K562 (cell line): Measurements from ENCODE around the gene NUP50.

Experiments
- FOXA1 ChIP-seq: fragments of 450-650 bp; IDR thresholded peaks from 2 replicates; pipeline ENCODE4 v1.6.1; 2016; ENCODE audit warnings: mild to moderate bottlenecking, borderline replicate concordance
- FOXK2 ChIP-seq, 2 experiments: fragments of 450-650 bp; IDR thresholded peaks in 1 of 2; conservative IDR thresholded peaks in 1 of 2; 2 replicates each; pipeline ENCODE4 v1.6.1; 2016; ENCODE audit warnings: low read depth in 2 of 2, mild to moderate bottlenecking in 1 of 2
- HDAC2 ChIP-seq: fragments of 450-650 bp; IDR thresholded peaks from 2 replicates; pipeline ENCODE4 v1.6.1; 2016; ENCODE audit warnings: mild to moderate bottlenecking
- NFE2 ChIP-seq: IDR thresholded peaks from 2 replicates; pipeline ENCODE4 v1.6.1; 2014; ENCODE audit warnings: antibody characterized with exemption, low read depth
- NFYB ChIP-seq: IDR thresholded peaks from 2 replicates; pipeline ENCODE4 v1.6.1; 2011; ENCODE audit warnings: mild to moderate bottlenecking, moderate library complexity; ENCODE audit not compliant: insufficient read length; ENCODE audit errors: extremely low read depth
- NR3C1 ChIP-seq: sonication (generic); formaldehyde crosslinking; IDR thresholded peaks from 2 replicates; pipeline ENCODE4 v1.8.1; 2022; ENCODE audit warnings: missing genetic modification reagents
- POLR2AphosphoS5 ChIP-seq: IDR thresholded peaks from 2 replicates; pipeline ENCODE4 v1.6.1; 2011; ENCODE audit warnings: mild to moderate bottlenecking, low read depth, low read length, moderate library complexity; ENCODE audit not compliant: control insufficient read depth, insufficient read depth
- SMARCB1 ChIP-seq: IDR thresholded peaks from 2 replicates; pipeline ENCODE4 v1.6.1; 2011; ENCODE audit warnings: improper control_type of control experiment, low read depth; ENCODE audit not compliant: insufficient read length
- SP1 ChIP-seq: sonication (generic); formaldehyde crosslinking; IDR thresholded peaks from 2 replicates; pipeline ENCODE4 v1.8.1; 2022; ENCODE audit warnings: mild to moderate bottlenecking, missing genetic modification reagents
- TEAD1 ChIP-seq, 2 experiments: fragments of 450-650 bp in 1 of 2; sonication (generic) in 1 of 2; formaldehyde crosslinking; IDR thresholded peaks; 2 replicates each; pipeline versions ENCODE4 v1.4.0 to v1.8.0; 2020 to 2022; ENCODE audit warnings: mild to moderate bottlenecking in 2 of 2, missing genetic modification reagents in 1 of 2
- TF ChIP-seq, protein P1 (sequence below): sonication (generic); formaldehyde crosslinking; IDR thresholded peaks from 2 replicates; pipeline ENCODE4 v1.8.1; 2023; ENCODE audit warnings: mild to moderate bottlenecking, missing genetic modification reagents, moderate library complexity
- TF ChIP-seq, protein P2 (sequence below): sonication (generic); formaldehyde crosslinking; IDR thresholded peaks from 2 replicates; pipeline ENCODE4 v1.8.1; 2022; ENCODE audit warnings: missing genetic modification reagents
- TF ChIP-seq, protein P3 (sequence below): fragments of 250-450 bp; sonication (Bioruptor Pico); IDR thresholded peaks from 2 replicates; pipeline ENCODE4 v1.5.0; 2021; ENCODE audit warnings: mild to moderate bottlenecking, borderline replicate concordance
- TF ChIP-seq, protein P4 (sequence below), 3 experiments: IDR thresholded peaks in 2 of 3; conservative IDR thresholded peaks in 1 of 3; 2 replicates each; pipeline ENCODE4 v1.5.1; 2011 to 2012; ENCODE audit warnings: low read length in 3 of 3, mild to moderate bottlenecking in 3 of 3, control low read depth in 2 of 3, improper control_type of control experiment in 1 of 3, inconsistent platforms in 1 of 3, low read depth in 1 of 3, mixed read lengths in 1 of 3, moderate library complexity in 1 of 3; ENCODE audit not compliant: insufficient read depth in 2 of 3

DNA sequence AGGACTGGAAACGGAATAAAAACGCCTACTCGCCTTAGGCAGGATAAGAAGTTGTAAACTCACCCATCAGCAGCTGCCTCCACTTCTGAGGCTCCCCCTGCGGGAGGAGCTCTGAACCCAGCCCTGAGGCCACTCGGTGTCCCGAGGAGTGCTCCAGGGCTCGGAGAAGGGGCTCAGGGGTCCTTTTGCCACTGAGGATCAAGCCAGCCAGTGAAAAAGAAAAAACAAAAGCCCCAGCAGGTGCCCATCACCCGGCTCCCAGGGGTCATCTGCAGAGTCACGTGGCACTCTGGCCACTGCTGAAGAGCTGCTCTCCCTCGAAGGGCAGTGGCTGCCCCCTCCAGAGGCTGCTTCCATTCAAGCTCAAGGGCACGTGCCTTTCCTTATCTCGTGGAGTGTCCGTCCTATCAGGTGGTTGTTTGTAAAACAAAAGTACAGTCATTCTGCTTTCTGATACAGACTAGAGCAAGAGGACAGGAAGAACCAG lies 29.0 kb downstream of the NUP50 start:
- TF ChIP-seq HDAC2 (no peak; the same call in 1 of the 2 replicates), NFYB (no peak), SP1 (CRISPR knock-in tag) (no peak), SMARCB1 (no peak), TEAD1 (CRISPR knock-in tag; IDR thresholded peaks at IDR 0.05) (no peak), FOXK2 (conservative IDR thresholded peaks at IDR 0.05 in 1 of 2, IDR thresholded peaks at IDR 0.05 in 1 of 2; ENCODE audit: low read depth in 2 of 2) (no peak), FOXA1 (no peak), NR3C1 (CRISPR knock-in tag) (no peak), POLR2AphosphoS5 (no peak), NFE2 (no peak)
- TF ChIP-seq, protein P1, sequence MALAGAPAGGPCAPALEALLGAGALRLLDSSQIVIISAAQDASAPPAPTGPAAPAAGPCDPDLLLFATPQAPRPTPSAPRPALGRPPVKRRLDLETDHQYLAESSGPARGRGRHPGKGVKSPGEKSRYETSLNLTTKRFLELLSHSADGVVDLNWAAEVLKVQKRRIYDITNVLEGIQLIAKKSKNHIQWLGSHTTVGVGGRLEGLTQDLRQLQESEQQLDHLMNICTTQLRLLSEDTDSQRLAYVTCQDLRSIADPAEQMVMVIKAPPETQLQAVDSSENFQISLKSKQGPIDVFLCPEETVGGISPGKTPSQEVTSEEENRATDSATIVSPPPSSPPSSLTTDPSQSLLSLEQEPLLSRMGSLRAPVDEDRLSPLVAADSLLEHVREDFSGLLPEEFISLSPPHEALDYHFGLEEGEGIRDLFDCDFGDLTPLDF (CRISPR knock-in tag): no peak
- TF ChIP-seq, protein P2, sequence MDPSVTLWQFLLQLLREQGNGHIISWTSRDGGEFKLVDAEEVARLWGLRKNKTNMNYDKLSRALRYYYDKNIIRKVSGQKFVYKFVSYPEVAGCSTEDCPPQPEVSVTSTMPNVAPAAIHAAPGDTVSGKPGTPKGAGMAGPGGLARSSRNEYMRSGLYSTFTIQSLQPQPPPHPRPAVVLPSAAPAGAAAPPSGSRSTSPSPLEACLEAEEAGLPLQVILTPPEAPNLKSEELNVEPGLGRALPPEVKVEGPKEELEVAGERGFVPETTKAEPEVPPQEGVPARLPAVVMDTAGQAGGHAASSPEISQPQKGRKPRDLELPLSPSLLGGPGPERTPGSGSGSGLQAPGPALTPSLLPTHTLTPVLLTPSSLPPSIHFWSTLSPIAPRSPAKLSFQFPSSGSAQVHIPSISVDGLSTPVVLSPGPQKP (CRISPR knock-in tag): no peak
- TF ChIP-seq, protein P3, sequence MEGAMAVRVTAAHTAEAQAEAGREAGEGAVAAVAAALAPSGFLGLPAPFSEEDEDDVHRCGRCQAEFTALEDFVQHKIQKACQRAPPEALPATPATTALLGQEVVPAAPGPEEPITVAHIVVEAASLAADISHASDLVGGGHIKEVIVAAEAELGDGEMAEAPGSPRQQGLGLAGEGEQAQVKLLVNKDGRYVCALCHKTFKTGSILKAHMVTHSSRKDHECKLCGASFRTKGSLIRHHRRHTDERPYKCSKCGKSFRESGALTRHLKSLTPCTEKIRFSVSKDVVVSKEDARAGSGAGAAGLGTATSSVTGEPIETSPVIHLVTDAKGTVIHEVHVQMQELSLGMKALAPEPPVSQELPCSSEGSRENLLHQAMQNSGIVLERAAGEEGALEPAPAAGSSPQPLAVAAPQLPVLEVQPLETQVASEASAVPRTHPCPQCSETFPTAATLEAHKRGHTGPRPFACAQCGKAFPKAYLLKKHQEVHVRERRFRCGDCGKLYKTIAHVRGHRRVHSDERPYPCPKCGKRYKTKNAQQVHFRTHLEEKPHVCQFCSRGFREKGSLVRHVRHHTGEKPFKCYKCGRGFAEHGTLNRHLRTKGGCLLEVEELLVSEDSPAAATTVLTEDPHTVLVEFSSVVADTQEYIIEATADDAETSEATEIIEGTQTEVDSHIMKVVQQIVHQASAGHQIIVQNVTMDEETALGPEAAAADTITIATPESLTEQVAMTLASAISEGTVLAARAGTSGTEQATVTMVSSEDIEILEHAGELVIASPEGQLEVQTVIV (CRISPR knock-in tag): no peak
- TF ChIP-seq, protein P4, sequence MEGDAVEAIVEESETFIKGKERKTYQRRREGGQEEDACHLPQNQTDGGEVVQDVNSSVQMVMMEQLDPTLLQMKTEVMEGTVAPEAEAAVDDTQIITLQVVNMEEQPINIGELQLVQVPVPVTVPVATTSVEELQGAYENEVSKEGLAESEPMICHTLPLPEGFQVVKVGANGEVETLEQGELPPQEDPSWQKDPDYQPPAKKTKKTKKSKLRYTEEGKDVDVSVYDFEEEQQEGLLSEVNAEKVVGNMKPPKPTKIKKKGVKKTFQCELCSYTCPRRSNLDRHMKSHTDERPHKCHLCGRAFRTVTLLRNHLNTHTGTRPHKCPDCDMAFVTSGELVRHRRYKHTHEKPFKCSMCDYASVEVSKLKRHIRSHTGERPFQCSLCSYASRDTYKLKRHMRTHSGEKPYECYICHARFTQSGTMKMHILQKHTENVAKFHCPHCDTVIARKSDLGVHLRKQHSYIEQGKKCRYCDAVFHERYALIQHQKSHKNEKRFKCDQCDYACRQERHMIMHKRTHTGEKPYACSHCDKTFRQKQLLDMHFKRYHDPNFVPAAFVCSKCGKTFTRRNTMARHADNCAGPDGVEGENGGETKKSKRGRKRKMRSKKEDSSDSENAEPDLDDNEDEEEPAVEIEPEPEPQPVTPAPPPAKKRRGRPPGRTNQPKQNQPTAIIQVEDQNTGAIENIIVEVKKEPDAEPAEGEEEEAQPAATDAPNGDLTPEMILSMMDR (IDR thresholded peaks at IDR 0.05 in 2 of 3, conservative IDR thresholded peaks at IDR 0.05 in 1 of 3; ENCODE audit: insufficient read depth in 2 of 3, low read depth in 1 of 3, low read length in 3 of 3): peak; percentile 38 to 46 (median 43); a peak in 4 of 6 replicates
